SU-DHL-6 (cell line): ENCODE data around the gene DRC1.

Source experiments
- H2AFZ ChIP-seq: fragments of 200-600 bp; sonication (generic); 2 replicates; pipeline ENCODE4 v1.6.1; 2014; ENCODE audit warnings: low read depth, mild to moderate bottlenecking, moderate library complexity, mixed read lengths, antibody characterized with exemption, low read length; ENCODE audit not compliant: severe bottlenecking
- H3F3A ChIP-seq: fragments of 200-600 bp; shearing (Covaris generic); 2 replicates; pipeline ENCODE4 v1.6.0; 2016; ENCODE audit warnings: antibody characterized with exemption, mild to moderate bottlenecking; ENCODE audit not compliant: insufficient read depth
- H3K27ac ChIP-seq: fragments of 200-600 bp; sonication (generic); 2 replicates; pipeline ENCODE4 v1.5.1; 2016; ENCODE audit warnings: low read depth, mild to moderate bottlenecking, low read length, moderate library complexity, mixed read lengths
- H3K27me3 ChIP-seq: fragments of 200-600 bp; sonication (generic), shearing (Covaris generic); 2 replicates; pipeline ENCODE4 v1.6.0; 2014; ENCODE audit warnings: mild to moderate bottlenecking, low read length
- H3K36me3 ChIP-seq: fragments of 200-600 bp; sonication (generic); 2 replicates; pipeline ENCODE4 v1.6.1; 2014; ENCODE audit warnings: mild to moderate bottlenecking, low read length, mixed read lengths
- H3K4me2 ChIP-seq: fragments of 300-600, 200-600 bp; shearing (Covaris generic), sonication (generic); 2 replicates; pipeline ENCODE4 v1.6.0; 2014; ENCODE audit warnings: low read length, low read depth, mild to moderate bottlenecking; ENCODE audit not compliant: poor library complexity, severe bottlenecking
- H3K4me3 ChIP-seq: fragments of 200-600 bp; sonication (generic); 2 replicates; pipeline ENCODE4 v1.5.1; 2014; ENCODE audit warnings: antibody characterized with exemption, low read length, mild to moderate bottlenecking, mixed read lengths; ENCODE audit not compliant: insufficient read depth, poor library complexity, severe bottlenecking
- H3K79me2 ChIP-seq: fragments of 200-600 bp; sonication (generic); 2 replicates; pipeline ENCODE4 v1.6.1; 2014; ENCODE audit warnings: mild to moderate bottlenecking, low read length, moderate library complexity; ENCODE audit not compliant: insufficient read depth
- H3K9ac ChIP-seq: fragments of 200-600 bp; sonication (generic); 2 replicates; pipeline ENCODE4 v1.7.0; 2014; ENCODE audit warnings: mild to moderate bottlenecking, low read length
- H3K9me2 ChIP-seq: fragments of 200-600 bp; sonication (generic); replicated peaks from 2 replicates; pipeline ENCODE4 v1.6.1; 2014; ENCODE audit warnings: low read length; ENCODE audit not compliant: insufficient read depth
- H3K9me3 ChIP-seq: fragments of 200-600 bp; sonication (generic); 2 replicates; pipeline ENCODE4 v1.6.1; 2014; ENCODE audit warnings: low read length, mixed read lengths; ENCODE audit not compliant: insufficient read depth
- H4K20me1 ChIP-seq: fragments of 200-600 bp; sonication (generic); 2 replicates; pipeline ENCODE4 v1.6.1; 2014; ENCODE audit warnings: low read depth, mild to moderate bottlenecking, antibody characterized with exemption, low read length, moderate library complexity, mixed read lengths
- EZH2phosphoT487 ChIP-seq: fragments of 200-600 bp; sonication (generic), shearing (Covaris generic); conservative IDR thresholded peaks from 2 replicates; pipeline ENCODE4 v1.6.1; 2018; ENCODE audit warnings: mild to moderate bottlenecking, antibody characterized with exemption, low read length, moderate library complexity, mixed read lengths
- TF ChIP-seq, protein P1 (sequence below): fragments of 200-600 bp; sonication (generic); IDR thresholded peaks from one replicate; pipeline ENCODE4 v1.5.1; 2017; ENCODE audit warnings: antibody characterized with exemption, mild to moderate bottlenecking, low read length, moderate library complexity; ENCODE audit not compliant: insufficient read depth, poor library complexity, severe bottlenecking

The DRC1 gene

DNA sequence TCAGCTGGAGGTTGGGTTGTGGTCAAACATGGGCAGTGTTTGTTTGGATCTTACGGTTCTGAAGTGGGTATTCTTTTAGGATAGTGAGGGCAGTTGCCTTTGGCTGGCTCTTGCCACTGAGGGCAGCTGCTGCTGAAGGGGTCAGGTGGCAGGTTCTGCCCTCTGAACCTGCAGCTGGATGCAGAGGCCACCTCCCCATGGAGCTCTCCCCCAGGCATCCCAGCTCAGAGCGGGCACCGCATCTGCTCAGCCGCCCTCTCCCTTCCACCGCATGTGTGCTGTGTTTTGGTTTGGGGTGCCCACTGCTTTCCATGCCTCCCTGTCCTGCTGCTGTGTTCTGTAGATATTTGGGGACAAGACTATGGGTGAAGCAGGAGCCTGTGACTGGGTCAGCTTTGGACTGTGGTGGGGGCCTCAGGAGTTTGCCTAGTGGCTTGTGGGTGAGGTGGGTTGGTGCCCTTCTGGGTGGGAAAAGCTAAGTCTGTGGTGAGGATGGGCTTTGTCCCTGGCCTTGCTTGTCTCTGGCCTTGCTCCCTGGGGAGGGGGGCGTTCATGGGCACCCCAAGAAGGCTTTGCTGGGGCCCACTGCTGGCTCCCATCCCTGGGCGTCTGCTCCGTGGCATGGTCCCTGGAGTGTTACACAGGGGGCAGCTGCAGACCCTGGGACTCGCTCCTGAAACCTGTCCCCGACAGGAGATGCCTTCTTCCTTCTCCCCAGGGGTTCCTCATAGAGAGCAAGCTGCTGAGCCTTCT is 47.7 kb downstream of the DRC1 start:
- H2AFZ ChIP-seq, result no peak overlapping the region
- H3K27ac ChIP-seq, result no peak overlapping the region
- H3K9me3 ChIP-seq, result no peaks in the 10 kb centered on the region
- no peak overlapping the region for H3K9ac ChIP-seq
- no peak overlapping the region for H3K4me2 ChIP-seq
- H3F3A ChIP-seq, result no peaks in the 10 kb centered on the region
- no peaks in the 10 kb centered on the region for H3K36me3 ChIP-seq
- no peaks in the 10 kb centered on the region for H4K20me1 ChIP-seq
- no peaks in the 10 kb centered on the region for H3K9me2 ChIP-seq
- H3K27me3 ChIP-seq, result no peaks in the 10 kb centered on the region; the same call in 1 of the 2 replicates
- TF ChIP-seq, protein P1, sequence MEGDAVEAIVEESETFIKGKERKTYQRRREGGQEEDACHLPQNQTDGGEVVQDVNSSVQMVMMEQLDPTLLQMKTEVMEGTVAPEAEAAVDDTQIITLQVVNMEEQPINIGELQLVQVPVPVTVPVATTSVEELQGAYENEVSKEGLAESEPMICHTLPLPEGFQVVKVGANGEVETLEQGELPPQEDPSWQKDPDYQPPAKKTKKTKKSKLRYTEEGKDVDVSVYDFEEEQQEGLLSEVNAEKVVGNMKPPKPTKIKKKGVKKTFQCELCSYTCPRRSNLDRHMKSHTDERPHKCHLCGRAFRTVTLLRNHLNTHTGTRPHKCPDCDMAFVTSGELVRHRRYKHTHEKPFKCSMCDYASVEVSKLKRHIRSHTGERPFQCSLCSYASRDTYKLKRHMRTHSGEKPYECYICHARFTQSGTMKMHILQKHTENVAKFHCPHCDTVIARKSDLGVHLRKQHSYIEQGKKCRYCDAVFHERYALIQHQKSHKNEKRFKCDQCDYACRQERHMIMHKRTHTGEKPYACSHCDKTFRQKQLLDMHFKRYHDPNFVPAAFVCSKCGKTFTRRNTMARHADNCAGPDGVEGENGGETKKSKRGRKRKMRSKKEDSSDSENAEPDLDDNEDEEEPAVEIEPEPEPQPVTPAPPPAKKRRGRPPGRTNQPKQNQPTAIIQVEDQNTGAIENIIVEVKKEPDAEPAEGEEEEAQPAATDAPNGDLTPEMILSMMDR, result no peak
- no peak for TF ChIP-seq EZH2phosphoT487
- H3K79me2 ChIP-seq, result no peaks in the 10 kb centered on the region
- H3K4me3 ChIP-seq, result no peak overlapping the region

DNA sequence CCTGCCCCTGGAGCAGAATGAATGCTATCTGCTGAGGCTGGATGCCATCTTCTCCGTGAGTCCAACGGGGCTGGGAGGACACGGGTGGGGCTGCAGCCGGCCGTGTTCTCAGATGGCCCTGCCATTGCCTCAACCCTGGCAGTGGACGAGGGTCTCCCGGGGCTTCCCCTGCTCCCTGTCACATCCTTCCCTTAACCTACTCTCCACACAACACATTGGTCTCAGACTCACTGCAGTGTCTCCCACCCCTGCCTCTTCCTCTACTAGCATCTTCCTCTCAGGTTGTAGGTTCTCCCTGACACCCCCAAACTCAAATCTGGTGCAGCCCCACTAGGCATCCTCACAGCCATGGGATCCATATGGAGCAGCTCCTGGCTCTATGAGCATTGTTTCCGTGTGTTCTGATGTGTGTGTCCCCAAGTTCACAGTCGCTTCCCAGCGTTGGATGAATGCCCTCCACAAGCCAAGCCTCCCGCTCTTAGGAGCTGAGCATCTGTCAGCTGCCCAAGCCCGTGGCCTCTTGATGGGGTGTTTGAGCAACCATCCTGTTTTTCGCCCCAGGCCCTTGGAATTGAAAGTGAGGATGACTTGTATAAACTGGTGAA is 48.4 kb downstream of the DRC1 start:
- Histone ChIP-seq H3K4me3 (no peak overlapping the region), H4K20me1 (no peaks in the 10 kb centered on the region), H3F3A (no peaks in the 10 kb centered on the region), H3K4me2 (no peak overlapping the region), H3K79me2 (no peaks in the 10 kb centered on the region), H3K9ac (no peak overlapping the region), H2AFZ (no peak overlapping the region), H3K27me3 (no peaks in the 10 kb centered on the region; the same call in 1 of the 2 replicates), H3K36me3 (no peaks in the 10 kb centered on the region), H3K27ac (no peak overlapping the region), H3K9me2 (no peaks in the 10 kb centered on the region), H3K9me3 (no peaks in the 10 kb centered on the region)
- TF ChIP-seq EZH2phosphoT487, result no peak
- TF ChIP-seq, protein P1, result no peak

DNA sequence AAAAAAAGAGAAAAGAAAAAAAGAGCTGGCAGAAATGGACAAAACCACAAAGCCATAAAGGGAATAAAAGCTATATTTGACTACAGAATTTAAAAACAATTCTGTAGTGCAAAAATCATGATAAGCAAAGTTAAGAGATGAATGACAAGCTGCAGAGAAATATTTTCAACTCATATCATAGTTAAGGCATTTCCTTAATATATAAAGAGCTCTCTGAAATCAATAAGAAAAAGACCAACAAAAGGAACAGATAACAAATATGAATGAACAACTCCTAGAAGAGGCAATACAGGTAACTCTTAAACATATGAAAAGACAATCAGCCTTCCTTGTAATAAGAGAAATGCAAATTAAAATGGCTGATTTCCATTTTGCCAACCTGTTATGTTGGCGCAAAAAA is 50.0 kb downstream of the DRC1 start:
- Histone ChIP-seq H3K9me3 (no peaks in the 10 kb centered on the region), H4K20me1 (no peaks in the 10 kb centered on the region), H3K9me2 (no peaks in the 10 kb centered on the region), H3F3A (no peaks in the 10 kb centered on the region), H3K79me2 (no peaks in the 10 kb centered on the region), H2AFZ (no peak overlapping the region), H3K4me2 (no peak overlapping the region), H3K27ac (no peak overlapping the region), H3K9ac (no peak overlapping the region), H3K4me3 (no peak overlapping the region), H3K27me3 (no peaks in the 10 kb centered on the region; the same call in 1 of the 2 replicates), H3K36me3 (no peaks in the 10 kb centered on the region)
- TF ChIP-seq EZH2phosphoT487, result no peak
- TF ChIP-seq, protein P1, result no peak
